AG09319 (cell line): ENCODE data around the gene MTFR1L.

ENCODE experiments used
- DNase-seq: peaks from one replicate; pipeline ENCODE4 v3.0.0-alpha.2; 2010; ENCODE audit warnings: low read depth; ENCODE audit errors: extremely low read depth
- TF ChIP-seq, protein P1 (sequence below): IDR thresholded peaks from 2 replicates; pipeline ENCODE4 v1.5.1; 2011; ENCODE audit warnings: low read depth, mild to moderate bottlenecking, inconsistent platforms, low read length, moderate library complexity

The MTFR1L gene

DNA sequence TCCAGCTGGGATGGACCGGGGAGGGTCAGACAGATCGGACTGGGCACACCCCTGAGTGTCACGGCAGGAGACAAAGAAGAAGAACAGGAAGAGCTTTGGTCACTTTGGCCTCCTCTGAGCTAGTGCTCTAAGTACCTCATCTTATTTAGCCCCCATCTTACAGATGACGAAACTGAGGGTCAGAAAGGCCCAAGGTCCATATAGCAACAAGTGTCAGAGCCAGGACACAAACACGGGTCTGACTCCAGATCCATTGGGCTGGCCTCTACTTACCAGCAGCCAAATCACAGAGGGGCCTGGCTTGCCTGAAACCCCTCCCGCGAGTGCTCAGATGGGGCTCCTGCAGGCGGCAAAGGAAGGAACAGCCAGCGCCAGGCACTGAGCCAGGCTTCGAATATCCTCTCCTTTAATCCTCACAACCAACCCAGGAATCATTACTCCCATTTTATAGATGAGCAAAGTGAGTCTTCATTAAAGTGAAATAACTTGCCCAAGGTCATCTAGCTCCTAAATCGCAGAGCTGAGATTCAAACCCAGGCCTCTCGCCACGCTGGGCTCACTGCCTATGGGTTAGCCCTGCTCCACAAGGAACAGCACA lies 45.4 kb upstream of the MTFR1L start:
- no peak for DNase-seq
- TF ChIP-seq, protein P1, sequence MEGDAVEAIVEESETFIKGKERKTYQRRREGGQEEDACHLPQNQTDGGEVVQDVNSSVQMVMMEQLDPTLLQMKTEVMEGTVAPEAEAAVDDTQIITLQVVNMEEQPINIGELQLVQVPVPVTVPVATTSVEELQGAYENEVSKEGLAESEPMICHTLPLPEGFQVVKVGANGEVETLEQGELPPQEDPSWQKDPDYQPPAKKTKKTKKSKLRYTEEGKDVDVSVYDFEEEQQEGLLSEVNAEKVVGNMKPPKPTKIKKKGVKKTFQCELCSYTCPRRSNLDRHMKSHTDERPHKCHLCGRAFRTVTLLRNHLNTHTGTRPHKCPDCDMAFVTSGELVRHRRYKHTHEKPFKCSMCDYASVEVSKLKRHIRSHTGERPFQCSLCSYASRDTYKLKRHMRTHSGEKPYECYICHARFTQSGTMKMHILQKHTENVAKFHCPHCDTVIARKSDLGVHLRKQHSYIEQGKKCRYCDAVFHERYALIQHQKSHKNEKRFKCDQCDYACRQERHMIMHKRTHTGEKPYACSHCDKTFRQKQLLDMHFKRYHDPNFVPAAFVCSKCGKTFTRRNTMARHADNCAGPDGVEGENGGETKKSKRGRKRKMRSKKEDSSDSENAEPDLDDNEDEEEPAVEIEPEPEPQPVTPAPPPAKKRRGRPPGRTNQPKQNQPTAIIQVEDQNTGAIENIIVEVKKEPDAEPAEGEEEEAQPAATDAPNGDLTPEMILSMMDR: no peak

DNA sequence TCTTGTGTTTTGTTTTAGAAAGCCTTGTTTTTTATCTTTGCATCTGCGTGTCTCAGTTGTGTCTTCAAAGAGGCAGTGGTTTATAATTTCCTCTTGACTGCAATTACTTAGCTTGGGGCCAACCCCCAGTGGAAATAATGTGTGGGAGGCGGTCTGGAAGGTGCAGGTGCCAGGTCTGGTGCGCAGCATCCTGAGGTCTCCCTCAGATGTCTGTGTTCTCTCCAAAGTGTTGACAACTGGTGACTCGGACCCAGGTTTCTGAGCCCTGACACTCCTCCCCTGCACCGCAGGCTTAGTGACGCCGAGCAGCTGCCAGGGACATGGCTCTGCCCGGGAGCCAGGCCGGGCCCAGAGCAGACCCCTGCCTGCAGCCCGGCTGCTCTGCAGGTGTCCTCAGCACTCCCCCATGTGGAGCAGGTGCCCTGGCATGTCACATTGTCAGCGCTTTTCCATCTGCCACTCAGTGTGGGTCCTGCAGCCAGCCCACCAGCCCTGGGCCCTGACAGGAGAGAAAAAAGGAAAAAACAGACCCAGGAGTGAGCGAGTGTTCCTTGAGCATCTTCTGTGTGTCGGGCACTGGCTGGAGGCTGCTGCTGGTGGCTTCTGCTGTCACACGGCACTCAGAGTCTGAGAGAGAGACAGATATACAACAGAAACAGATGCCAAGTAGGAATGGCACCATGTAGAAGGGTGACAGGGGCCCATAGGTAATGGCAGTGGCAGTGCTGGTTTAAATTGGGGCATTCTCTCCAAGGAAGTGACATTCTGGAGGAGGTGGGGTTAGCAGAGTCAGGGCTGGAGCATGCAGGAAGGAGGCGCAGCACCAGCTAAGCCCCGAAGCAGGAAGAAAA lies 44.6 kb upstream of the MTFR1L start:
- no peak for DNase-seq
- TF ChIP-seq, protein P1: no peak

- no peak for DNase-seq
- TF ChIP-seq, protein P1: no peak
Observed at GRCh38 chr1:25779388-25779787, 40.4 kb upstream of the MTFR1L start.

DNA sequence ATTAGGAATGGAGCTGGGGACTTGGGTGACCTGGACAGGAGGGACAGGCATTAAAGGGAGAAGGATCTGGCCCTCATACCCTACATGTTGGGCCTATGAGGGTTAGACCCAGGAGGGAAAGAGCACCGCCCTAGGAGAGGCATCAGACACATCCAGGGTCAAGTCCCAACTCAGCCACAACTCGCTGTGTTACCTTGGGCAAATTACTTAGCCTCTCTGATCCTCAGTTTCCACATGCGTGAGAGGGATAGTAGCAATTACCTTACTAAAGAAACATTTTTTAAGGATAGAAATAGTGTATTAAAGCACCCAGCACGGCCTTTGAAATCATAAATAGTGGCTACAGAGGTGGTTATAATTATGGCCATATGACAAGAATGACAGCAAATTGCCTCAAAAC lies 39.9 kb upstream of the MTFR1L start:
- TF ChIP-seq, protein P1: no peak
- DNase-seq: no peak

GRCh38 chr1:25780318-25781129 lies 39.2 kb upstream of the MTFR1L start:
- TF ChIP-seq, protein P1: no peak
- no peak for DNase-seq

GRCh38 chr1:25781130-25781433 lies 38.7 kb upstream of the MTFR1L start:
- no peak for DNase-seq
- TF ChIP-seq, protein P1: no peak

DNA sequence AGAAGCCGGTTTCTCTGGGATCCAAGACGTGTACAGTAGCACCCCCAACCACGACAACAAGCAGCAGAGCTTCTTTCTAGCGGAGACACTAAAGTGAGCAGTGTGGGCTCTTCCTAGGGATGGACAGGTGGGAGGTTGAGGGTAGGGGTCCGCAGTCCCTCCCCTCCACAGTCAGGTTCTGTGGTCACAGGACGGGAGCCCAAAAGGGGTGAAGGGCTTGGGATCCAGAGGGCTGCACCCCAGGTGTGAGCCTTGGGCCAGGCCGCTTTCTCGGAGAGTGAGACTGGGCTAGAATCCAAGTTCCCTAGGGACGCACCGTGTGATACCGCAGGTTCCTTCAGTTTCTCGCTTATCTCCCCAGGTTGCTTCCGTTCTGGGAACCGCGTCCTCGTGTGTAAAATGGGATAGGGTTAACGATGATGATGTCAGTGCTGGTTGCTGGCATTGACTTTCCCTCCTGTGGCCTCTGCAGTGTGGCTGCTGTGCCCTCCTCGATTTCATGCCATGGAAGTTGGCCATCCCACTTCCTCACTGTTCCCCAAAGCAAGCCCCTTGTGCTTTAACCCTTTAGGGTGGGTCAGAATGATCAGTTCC lies 37.0 kb upstream of the MTFR1L start:
- DNase-seq: no peak
- TF ChIP-seq, protein P1: no peak
